Measurements from ENCODE around the gene SLC22A24.

SLC22A24 gene

GRCh38 chr11:63146581-63146980 is 2.6 kb upstream of the SLC22A24 start (continued):
- TF ChIP-seq ARNTL (CRISPR knock-in tag; IDR thresholded peaks at IDR 0.05; ENCODE audit: borderline replicate concordance, low read depth) (no peak), GLIS3 (CRISPR knock-in tag; IDR thresholded peaks at IDR 0.05) (no peak), RARB (CRISPR knock-in tag; IDR thresholded peaks at IDR 0.05) (no peak), TCF4 (CRISPR knock-in tag; IDR thresholded peaks at IDR 0.05; ENCODE audit: borderline replicate concordance) (no peak)

DNA sequence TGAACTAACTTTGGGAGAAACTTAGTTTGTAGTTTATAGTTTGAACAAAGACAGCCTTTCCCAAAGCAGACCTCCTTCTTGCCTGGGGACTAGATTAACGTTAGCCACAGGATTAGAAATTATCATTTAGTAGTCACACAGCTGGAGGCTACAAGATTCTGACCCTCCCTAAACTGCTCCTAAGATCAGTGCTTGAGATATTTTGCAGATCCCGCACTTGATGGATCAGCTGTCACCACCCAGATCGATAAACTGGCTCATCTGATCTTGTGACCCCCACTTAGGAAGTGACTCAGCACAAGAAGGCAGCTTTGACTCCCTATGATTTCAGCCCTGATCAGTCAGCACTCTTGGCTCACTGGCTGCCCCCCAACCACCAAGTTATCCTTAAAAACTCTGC is 1.6 kb downstream of the SLC22A24 start:
- TF ChIP-seq POU6F1 (CRISPR knock-in tag; IDR thresholded peaks at IDR 0.05; ENCODE audit: borderline replicate concordance, low read depth): no peak
- no peak for TF ChIP-seq ZNF8 (CRISPR knock-in tag; IDR thresholded peaks at IDR 0.05)
- TF ChIP-seq BACH2 (CRISPR knock-in tag; IDR thresholded peaks at IDR 0.05; ENCODE audit: borderline replicate concordance): no peak
- TF ChIP-seq ZFP30 (CRISPR knock-in tag; IDR thresholded peaks at IDR 0.05): no peak
- TF ChIP-seq SNAI2 (CRISPR knock-in tag; IDR thresholded peaks at IDR 0.05): no peak
- TF ChIP-seq ARNTL (CRISPR knock-in tag; IDR thresholded peaks at IDR 0.05; ENCODE audit: borderline replicate concordance, low read depth): no peak
- TF ChIP-seq ZNF565 (CRISPR knock-in tag; conservative IDR thresholded peaks at IDR 0.05; ENCODE audit: low read depth): no peak
- TF ChIP-seq, protein P1, sequence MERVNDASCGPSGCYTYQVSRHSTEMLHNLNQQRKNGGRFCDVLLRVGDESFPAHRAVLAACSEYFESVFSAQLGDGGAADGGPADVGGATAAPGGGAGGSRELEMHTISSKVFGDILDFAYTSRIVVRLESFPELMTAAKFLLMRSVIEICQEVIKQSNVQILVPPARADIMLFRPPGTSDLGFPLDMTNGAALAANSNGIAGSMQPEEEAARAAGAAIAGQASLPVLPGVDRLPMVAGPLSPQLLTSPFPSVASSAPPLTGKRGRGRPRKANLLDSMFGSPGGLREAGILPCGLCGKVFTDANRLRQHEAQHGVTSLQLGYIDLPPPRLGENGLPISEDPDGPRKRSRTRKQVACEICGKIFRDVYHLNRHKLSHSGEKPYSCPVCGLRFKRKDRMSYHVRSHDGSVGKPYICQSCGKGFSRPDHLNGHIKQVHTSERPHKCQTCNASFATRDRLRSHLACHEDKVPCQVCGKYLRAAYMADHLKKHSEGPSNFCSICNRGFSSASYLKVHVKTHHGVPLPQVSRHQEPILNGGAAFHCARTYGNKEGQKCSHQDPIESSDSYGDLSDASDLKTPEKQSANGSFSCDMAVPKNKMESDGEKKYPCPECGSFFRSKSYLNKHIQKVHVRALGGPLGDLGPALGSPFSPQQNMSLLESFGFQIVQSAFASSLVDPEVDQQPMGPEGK (CRISPR knock-in tag; IDR thresholded peaks at IDR 0.05; ENCODE audit: borderline replicate concordance): no peak
- no peak for TF ChIP-seq ZFP3 (CRISPR knock-in tag; IDR thresholded peaks at IDR 0.05)
- no peak for TF ChIP-seq OSR1 (CRISPR knock-in tag; IDR thresholded peaks at IDR 0.05)
- no peak for TF ChIP-seq ISL1 (CRISPR knock-in tag; IDR thresholded peaks at IDR 0.05)
- no peak for ATAC-seq

DNA sequence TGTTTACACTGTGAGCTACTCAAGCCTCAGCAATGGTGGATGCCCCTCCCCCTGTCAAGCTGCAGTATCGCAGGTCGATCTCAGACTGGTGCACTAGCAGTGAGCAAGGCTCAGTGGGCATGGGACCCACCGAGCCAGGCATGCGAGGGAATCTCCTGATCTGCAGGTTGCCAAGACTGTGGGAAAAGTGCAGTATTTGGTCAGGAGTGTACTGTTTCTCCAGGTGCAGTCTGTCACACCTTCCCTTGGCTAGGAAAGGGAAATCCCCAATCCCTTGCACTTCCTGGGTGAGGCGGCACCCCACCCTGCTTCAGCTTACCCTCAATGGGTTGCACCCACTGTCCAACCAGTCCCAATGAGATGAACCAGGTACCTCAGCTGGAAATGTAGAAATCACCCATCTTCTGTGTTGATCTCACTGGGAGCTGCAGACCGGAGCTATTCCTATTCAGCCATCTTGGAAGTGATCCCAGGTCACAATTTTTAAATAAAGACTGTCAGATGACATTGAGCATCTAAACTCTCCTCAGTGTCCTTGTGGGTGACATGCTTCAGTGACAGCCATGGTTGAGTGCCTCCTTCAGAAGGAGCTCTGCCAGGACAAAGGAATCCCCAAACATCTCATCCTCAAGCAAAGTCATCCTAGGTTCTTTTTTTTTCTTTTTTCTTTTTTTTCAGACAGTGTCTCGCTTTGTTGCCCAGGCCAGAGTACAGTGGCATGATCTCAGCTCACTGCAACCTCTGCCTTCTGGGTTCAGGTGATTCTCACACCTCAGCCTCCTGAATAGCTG is 10.8 kb downstream of the SLC22A24 start:
- no peak for ATAC-seq
- TF ChIP-seq, protein P2, sequence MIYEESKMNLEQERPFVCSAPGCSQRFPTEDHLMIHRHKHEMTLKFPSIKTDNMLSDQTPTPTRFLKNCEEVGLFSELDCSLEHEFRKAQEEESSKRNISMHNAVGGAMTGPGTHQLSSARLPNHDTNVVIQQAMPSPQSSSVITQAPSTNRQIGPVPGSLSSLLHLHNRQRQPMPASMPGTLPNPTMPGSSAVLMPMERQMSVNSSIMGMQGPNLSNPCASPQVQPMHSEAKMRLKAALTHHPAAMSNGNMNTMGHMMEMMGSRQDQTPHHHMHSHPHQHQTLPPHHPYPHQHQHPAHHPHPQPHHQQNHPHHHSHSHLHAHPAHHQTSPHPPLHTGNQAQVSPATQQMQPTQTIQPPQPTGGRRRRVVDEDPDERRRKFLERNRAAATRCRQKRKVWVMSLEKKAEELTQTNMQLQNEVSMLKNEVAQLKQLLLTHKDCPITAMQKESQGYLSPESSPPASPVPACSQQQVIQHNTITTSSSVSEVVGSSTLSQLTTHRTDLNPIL (CRISPR knock-in tag; IDR thresholded peaks at IDR 0.05; ENCODE audit: low read depth): no peak
- TF ChIP-seq ZNF565 (CRISPR knock-in tag; conservative IDR thresholded peaks at IDR 0.05; ENCODE audit: low read depth) (no peak), POU6F1 (CRISPR knock-in tag; IDR thresholded peaks at IDR 0.05; ENCODE audit: borderline replicate concordance, low read depth) (no peak), ZFP30 (CRISPR knock-in tag; IDR thresholded peaks at IDR 0.05) (no peak), CSRNP3 (CRISPR knock-in tag; IDR thresholded peaks at IDR 0.05) (no peak), ZNF70 (CRISPR knock-in tag; IDR thresholded peaks at IDR 0.05) (no peak), ZNF8 (CRISPR knock-in tag; IDR thresholded peaks at IDR 0.05) (no peak), ZC3H10 (CRISPR knock-in tag; IDR thresholded peaks at IDR 0.05) (no peak)
- TF ChIP-seq, protein P1 (CRISPR knock-in tag; IDR thresholded peaks at IDR 0.05; ENCODE audit: borderline replicate concordance): no peak
- TF ChIP-seq, protein P3, sequence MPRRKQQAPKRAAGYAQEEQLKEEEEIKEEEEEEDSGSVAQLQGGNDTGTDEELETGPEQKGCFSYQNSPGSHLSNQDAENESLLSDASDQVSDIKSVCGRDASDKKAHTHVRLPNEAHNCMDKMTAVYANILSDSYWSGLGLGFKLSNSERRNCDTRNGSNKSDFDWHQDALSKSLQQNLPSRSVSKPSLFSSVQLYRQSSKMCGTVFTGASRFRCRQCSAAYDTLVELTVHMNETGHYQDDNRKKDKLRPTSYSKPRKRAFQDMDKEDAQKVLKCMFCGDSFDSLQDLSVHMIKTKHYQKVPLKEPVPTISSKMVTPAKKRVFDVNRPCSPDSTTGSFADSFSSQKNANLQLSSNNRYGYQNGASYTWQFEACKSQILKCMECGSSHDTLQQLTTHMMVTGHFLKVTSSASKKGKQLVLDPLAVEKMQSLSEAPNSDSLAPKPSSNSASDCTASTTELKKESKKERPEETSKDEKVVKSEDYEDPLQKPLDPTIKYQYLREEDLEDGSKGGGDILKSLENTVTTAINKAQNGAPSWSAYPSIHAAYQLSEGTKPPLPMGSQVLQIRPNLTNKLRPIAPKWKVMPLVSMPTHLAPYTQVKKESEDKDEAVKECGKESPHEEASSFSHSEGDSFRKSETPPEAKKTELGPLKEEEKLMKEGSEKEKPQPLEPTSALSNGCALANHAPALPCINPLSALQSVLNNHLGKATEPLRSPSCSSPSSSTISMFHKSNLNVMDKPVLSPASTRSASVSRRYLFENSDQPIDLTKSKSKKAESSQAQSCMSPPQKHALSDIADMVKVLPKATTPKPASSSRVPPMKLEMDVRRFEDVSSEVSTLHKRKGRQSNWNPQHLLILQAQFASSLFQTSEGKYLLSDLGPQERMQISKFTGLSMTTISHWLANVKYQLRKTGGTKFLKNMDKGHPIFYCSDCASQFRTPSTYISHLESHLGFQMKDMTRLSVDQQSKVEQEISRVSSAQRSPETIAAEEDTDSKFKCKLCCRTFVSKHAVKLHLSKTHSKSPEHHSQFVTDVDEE (CRISPR knock-in tag; IDR thresholded peaks at IDR 0.05): no peak

Data from SK-N-SH treated with all-trans-retinoic acid at 6 μM for 48 hours (cell line).